Pancreas (tissue), 10 donors: Measurements from ENCODE around the gene COLEC11. TPM values are rescaled to one million over a fixed set of nuclear protein-coding genes. Genes with fewer than 3 reads are reported as not detected.
A peak's percentile ranks its signal among the peaks of the same experiment; 100 is the strongest.
"Not testable (repeated sequence)": the region's sequence is repeated elsewhere in the genome, so short reads cannot be mapped to it uniquely, and the experiment has no call there.

Source experiments
- ATAC-seq, 4 donors: fragments of 200-7000 bp; cut with Tn5 transposase; one replicate each; pipeline versions ENCODE4 v1.8.0 to v1.9.1; 2020; ENCODE audit warnings: mild to moderate bottlenecking in 4 of 4, moderate library complexity in 4 of 4
- DNase-seq, 6 donors: peaks; one replicate each; pipeline ENCODE4 v3.0.0-alpha.2; 2020
- FAIRE-seq: peaks from 2 replicates; lab custom pipeline; 2012; peaks lifted over from hg19 to GRCh38; lab: Jason Lieb, UNC
- H3K27ac ChIP-seq, 4 donors: fragments of 200-600 bp; sonication (generic); 1 replicate in 3 of 4; 2 replicates in 1 of 4; pipeline versions ENCODE4 v1.5.0 to v1.8.0; 2020
- H3K27me3 ChIP-seq, 4 donors: fragments of 200-600 bp; one replicate each; pipeline ENCODE4 v1.8.0; 2021
- H3K36me3 ChIP-seq, 3 donors: fragments of 200-600 bp; sonication (generic) in 1 of 3; one replicate each; pipeline versions ENCODE4 v1.5.0 to v1.8.0; 2020 to 2021
- H3K4me1 ChIP-seq, 3 donors: fragments of 200-600 bp; one replicate each; pipeline ENCODE4 v1.8.0; 2021
- H3K4me3 ChIP-seq, 4 donors: fragments of 200-600 bp; sonication (generic) in 2 of 4; one replicate each; pipeline versions ENCODE4 v1.5.0 to v1.8.0; 2020 to 2021
- H3K9me3 ChIP-seq, 4 donors: fragments of 200-600 bp; one replicate each; pipeline ENCODE4 v1.8.0; 2021
- WGBS, 2 donors: extraction: QIAGEN DNeasy Blood & Tissue Kit; methylation state at CpG; one replicate each; pipeline ENCODE4 v1.1.7; 2013; 5-methylcytosine and 5-hydroxymethylcytosine counted together
- intact Hi-C, 3 donors: fragments of 100-400 bp; cut with DNase I; formaldehyde crosslinking; loops; one replicate each; pipeline versions ENCODE4 v1.11.1 to v1.14.2; 2022
- polyA plus RNA-seq, 2 donors: library from polyadenylated mRNA; stranded (reverse); fragments of 200-250 nt; gene quantifications; one replicate each; pipeline ENCODE4 v1.2.3, GENCODE V29; 2013
- total RNA-seq, 6 donors: library from RNA; stranded (reverse); fragmentation: NEBNext Ultra II Directional in 4 of 6; extraction: Animal tissue kit (Norgen Biotek cat#: 25700) in 4 of 6; gene quantifications; one replicate each; pipeline versions ENCODE4 v1.2.1 to v1.2.4, GENCODE V29; 2021 to 2023
- TF ChIP-seq, protein P1 (sequence below), 4 donors: fragments of 200-600 bp; sonication (generic) in 3 of 4; IDR thresholded peaks; one replicate each; pipeline versions ENCODE4 v1.5.0 to v1.8.0; 2021; ENCODE audit warnings: antibody characterized with exemption in 4 of 4
- donor health status: healthy with polysubstance abuse.
- donor health status: DM: no; HTN: no; CAD: no; lungs with moderate emphysema.
- donor health status: DM: no; HTN: no; CAD: no.
- donor health status: control.
- donor health status: control.
- donor health status: Bipolar disorder and iron deficiency.
- donor health status: DM: yes; HTN: yes; CAD: no.
- donor health status: DM: no; HTN: no; CAD: no.
- donor health status: DM: no; HTN: no; CAD: no.
- donor health status: DM: yes; HTN: yes; CAD: no.

Gene COLEC11
- total and polyA plus RNA-seq, 8 donors: 2.0 to 11.9 (median 3.5) TPM

DNA sequence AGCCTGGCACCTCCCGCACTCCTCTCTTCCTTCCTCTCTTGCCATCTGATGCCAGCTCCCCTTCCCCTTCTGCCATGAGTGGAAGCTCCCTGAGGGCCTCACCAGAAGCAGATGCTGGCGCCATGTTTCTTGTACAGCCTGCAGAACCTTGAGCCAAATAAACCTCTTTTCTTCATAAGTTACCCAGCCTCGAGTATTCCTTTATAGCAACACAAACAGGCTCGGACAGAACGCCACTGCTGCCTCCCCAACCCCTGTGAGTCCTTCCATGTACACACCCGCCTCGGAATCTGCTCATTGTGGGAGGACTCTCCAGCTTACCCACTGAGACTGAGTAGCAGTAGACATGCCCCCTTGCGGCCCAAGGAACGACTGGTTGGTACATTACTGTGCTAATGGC, 28.1 kb upstream of the COLEC11 start:
- no peaks in the 10 kb centered on the region for H3K9me3 ChIP-seq
- intact Hi-C loops: no loop called here
- no peaks in the 10 kb centered on the region for H3K36me3 ChIP-seq
- TF ChIP-seq, protein P1, sequence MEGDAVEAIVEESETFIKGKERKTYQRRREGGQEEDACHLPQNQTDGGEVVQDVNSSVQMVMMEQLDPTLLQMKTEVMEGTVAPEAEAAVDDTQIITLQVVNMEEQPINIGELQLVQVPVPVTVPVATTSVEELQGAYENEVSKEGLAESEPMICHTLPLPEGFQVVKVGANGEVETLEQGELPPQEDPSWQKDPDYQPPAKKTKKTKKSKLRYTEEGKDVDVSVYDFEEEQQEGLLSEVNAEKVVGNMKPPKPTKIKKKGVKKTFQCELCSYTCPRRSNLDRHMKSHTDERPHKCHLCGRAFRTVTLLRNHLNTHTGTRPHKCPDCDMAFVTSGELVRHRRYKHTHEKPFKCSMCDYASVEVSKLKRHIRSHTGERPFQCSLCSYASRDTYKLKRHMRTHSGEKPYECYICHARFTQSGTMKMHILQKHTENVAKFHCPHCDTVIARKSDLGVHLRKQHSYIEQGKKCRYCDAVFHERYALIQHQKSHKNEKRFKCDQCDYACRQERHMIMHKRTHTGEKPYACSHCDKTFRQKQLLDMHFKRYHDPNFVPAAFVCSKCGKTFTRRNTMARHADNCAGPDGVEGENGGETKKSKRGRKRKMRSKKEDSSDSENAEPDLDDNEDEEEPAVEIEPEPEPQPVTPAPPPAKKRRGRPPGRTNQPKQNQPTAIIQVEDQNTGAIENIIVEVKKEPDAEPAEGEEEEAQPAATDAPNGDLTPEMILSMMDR (IDR thresholded peaks at IDR 0.05): no peak
- no peaks in the 10 kb centered on the region for H3K27me3 ChIP-seq
- ATAC-seq (no peak), DNase-seq (no peak), FAIRE-seq (no peak)
- no peak overlapping the region for H3K4me3 ChIP-seq
- H3K4me1 ChIP-seq: no peaks in the 10 kb centered on the region
- WGBS, 2 donors: 86 to 94% methylated on average over 9 of the region's 9 CpGs
- H3K27ac ChIP-seq: no peak overlapping the region

DNA sequence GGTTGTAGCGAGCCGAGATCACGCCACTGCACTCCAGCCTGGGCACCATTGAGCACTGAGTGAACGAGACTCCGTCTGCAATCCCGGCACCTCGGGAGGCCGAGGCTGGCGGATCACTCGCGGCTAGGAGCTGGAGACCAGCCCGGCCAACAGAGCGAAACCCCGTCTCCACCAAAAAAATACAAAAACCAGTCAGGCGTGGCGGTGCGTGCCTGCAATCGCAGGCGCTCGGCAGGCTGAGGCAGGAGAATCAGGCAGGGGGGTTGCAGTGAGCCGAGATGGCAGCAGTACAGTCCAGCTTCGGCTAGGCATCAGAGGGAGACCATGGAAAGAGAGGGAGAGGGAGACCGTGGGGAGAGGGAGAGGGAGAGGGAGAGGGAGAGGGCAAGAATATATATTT, 25.3 kb upstream of the COLEC11 start:
- H3K4me3 ChIP-seq, H3K9me3 ChIP-seq, ATAC-seq, FAIRE-seq, H3K27ac ChIP-seq, H3K4me1 ChIP-seq, DNase-seq, intact Hi-C loops, H3K27me3 ChIP-seq, H3K36me3 ChIP-seq: not testable (repeated sequence)
- 94 to 96% methylated on average over 13 to 18 of the region's 23 CpGs for WGBS, 2 donors

DNA sequence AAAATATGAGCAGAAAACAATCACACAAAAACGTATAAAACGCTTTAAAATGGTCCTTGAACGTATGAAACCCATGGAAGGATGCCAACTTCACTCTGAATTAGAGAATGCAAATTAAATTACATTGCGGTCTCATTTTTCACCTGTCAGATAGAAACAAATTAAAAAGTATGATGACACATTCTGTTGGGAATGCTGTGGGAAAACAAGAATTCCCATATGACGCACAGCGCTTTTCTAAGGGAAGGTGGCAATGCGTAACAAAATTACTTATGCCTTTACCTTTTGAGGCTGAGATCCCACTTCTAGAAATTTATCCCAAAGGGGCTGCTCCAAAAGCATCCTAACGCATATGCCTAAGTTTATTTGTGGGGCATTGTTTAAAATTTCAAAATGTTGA, 23.6 kb upstream of the COLEC11 start:
- intact Hi-C loops: no loop called here
- H3K9me3 ChIP-seq: no peaks in the 10 kb centered on the region
- no peak overlapping the region for H3K27ac ChIP-seq
- peaks cover 0 to 6% (median 1%) of the 10 kb centered on the region in 3 donors for H3K4me1 ChIP-seq
- no peak overlapping the region for H3K4me3 ChIP-seq
- 74 to 75% methylated on average over 8 of the region's 8 CpGs for WGBS, 2 donors
- ATAC-seq (no peak), DNase-seq (no peak), FAIRE-seq (no peak)
- H3K27me3 ChIP-seq: no peaks in the 10 kb centered on the region
- TF ChIP-seq, protein P1 (IDR thresholded peaks at IDR 0.05): no peak
- peaks cover 0 to under 1% (median 0%) of the 10 kb centered on the region in 3 donors for H3K36me3 ChIP-seq

DNA sequence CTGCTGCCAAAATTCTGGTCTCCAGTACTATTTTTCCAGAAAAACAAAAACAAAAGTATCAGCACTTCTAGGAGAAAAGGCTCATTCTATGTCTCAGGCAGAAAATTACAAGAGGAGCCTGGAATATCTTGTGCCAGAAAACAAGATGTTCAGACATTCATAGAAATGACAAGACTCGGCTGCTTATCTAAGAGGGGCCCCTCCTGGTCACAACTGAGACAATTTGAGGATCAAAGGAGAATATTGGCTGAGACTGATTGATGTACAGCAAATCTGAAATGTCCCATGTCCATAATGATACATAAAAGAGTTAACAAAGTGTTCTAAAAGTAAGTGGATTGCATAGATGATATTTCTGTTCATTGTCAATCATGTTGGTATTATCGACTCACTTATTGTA, 22.3 kb upstream of the COLEC11 start:
- FAIRE-seq (no peak), DNase-seq (no peak), ATAC-seq (no peak)
- Histone ChIP-seq H3K27me3 (no peaks in the 10 kb centered on the region), H3K4me1 (peaks cover 11 to 20% (median 12%) of the 10 kb centered on the region in 3 donors), H3K36me3 (peaks cover 0 to 14% (median 5%) of the 10 kb centered on the region in 3 donors), H3K4me3 (no peak overlapping the region), H3K9me3 (no peaks in the 10 kb centered on the region), H3K27ac (no peak overlapping the region)
- 47 to 53% methylated on average over 2 of the region's 2 CpGs for WGBS, 2 donors
- intact Hi-C loops: no loop called here
- TF ChIP-seq, protein P1 (IDR thresholded peaks at IDR 0.05): no peak

DNA sequence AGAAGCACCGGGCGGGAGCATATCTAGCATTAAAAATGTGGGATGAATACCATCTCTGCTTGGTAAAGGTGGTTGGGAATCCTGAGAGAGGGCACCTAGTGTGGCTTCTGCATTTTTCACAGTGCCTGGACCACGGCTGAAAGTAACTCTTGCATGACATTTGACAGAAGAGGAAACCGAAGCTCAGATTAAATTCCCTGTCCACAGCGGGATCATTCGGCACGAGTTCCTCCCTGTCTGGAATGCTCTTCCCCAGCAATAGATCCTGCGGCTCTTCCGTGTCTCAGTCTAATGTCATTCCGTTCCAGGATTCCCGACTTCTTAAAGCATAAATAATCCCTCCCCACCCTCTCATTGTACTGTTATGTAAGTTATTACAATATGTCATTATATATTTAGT, 20.8 kb upstream of the COLEC11 start:
- WGBS, 2 donors: 93 to 98% methylated on average over 11 of the region's 11 CpGs
- Histone ChIP-seq H3K9me3 (no peaks in the 10 kb centered on the region), H3K27me3 (no peaks in the 10 kb centered on the region), H3K36me3 (peaks cover 3 to 28% (median 20%) of the 10 kb centered on the region in 3 donors), H3K27ac (no peak overlapping the region), H3K4me3 (peak overlapping the region in 1 of 4 donors; percentile 96), H3K4me1 (peaks cover 21 to 34% (median 22%) of the 10 kb centered on the region in 3 donors)
- ATAC-seq (no peak), DNase-seq (no peak), FAIRE-seq (no peak)
- TF ChIP-seq, protein P1 (IDR thresholded peaks at IDR 0.05): no peak
- intact Hi-C loops: no loop called here
